CD4-positive, alpha-beta T cell (primary cell): Measurements from ENCODE around the gene HHIP. TPM values are rescaled to one million over a fixed set of nuclear protein-coding genes. Genes with fewer than 3 reads are reported as not detected.

Experiments used
- ATAC-seq: fragments of 200-7000 bp; cut with Tn5 transposase; one replicate; pipeline ENCODE4 v1.10.0; 2022; ENCODE audit warnings: mild to moderate bottlenecking; ENCODE audit not compliant: poor library complexity
- CTCF ChIA-PET: fragments of 350-600 bp; sonication (Branson Sonifier 250); formaldehyde crosslinking; loops from one replicate; lab custom pipeline; 2021; ENCODE audit warnings: antibody characterized with exemption, inconsistent platforms; lab: Charles Lee
- POLR2A ChIA-PET: fragments of 350-600 bp; sonication (Branson Sonifier 250); formaldehyde crosslinking; loops from one replicate; lab custom pipeline; 2021; ENCODE audit warnings: antibody characterized with exemption, inconsistent platforms; lab: Charles Lee
- DNase-seq, 14 experiments: peaks; one replicate each; pipeline ENCODE4 v3.0.0-alpha.2; 2013 to 2020; ENCODE audit warnings: mixed read lengths in 2 of 14
- H3K27ac ChIP-seq, 2 donors: one replicate each; pipeline versions ENCODE4 v1.5.1 to v1.7.0; 2013; ENCODE audit warnings: low read length in 2 of 2, low read depth in 1 of 2, mild to moderate bottlenecking in 1 of 2
- H3K27me3 ChIP-seq, 2 experiments: 1 replicate in 1 of 2; 2 replicates in 1 of 2; pipeline versions ENCODE4 v1.6.1 to v1.7.0; 2013; ENCODE audit warnings: low read length in 2 of 2, control low read depth in 1 of 2, mild to moderate bottlenecking in 1 of 2, moderate library complexity in 1 of 2; ENCODE audit not compliant: insufficient read depth in 2 of 2, control insufficient read depth in 1 of 2
- H3K36me3 ChIP-seq: one replicate; pipeline ENCODE4 v1.6.1; 2013; ENCODE audit warnings: low read length, control low read depth; ENCODE audit not compliant: insufficient read depth
- H3K4me1 ChIP-seq: one replicate; pipeline ENCODE4 v1.6.1; 2013; ENCODE audit warnings: low read length, control low read depth; ENCODE audit not compliant: insufficient read depth
- H3K4me3 ChIP-seq: one replicate; pipeline ENCODE4 v1.5.1; 2013; ENCODE audit warnings: mild to moderate bottlenecking, low read length, moderate library complexity
- H3K9me3 ChIP-seq, 2 experiments: 1 replicate in 1 of 2; 2 replicates in 1 of 2; pipeline versions ENCODE4 v1.6.1 to v1.7.0; 2013; ENCODE audit warnings: low read length in 2 of 2, mild to moderate bottlenecking in 2 of 2, control low read depth in 1 of 2, moderate library complexity in 1 of 2; ENCODE audit not compliant: control insufficient read depth in 1 of 2, insufficient read depth in 1 of 2
- H3K27ac Mint-ChIP-seq: one replicate; pipeline ENCODE4 v1.8.0; 2020; ENCODE audit warnings: mixed read lengths
- H3K27me3 Mint-ChIP-seq: one replicate; pipeline ENCODE4 v1.8.0; 2021; ENCODE audit warnings: mixed read lengths
- H3K36me3 Mint-ChIP-seq: one replicate; pipeline ENCODE4 v1.8.0; 2021; ENCODE audit warnings: low read depth, mixed read lengths
- H3K4me1 Mint-ChIP-seq: one replicate; pipeline ENCODE4 v1.8.0; 2021; ENCODE audit warnings: low read depth, mixed read lengths
- H3K4me3 Mint-ChIP-seq: one replicate; pipeline ENCODE4 v1.8.0; 2020; ENCODE audit warnings: mild to moderate bottlenecking, mixed read lengths
- H3K9me3 Mint-ChIP-seq: one replicate; pipeline ENCODE4 v1.8.0; 2020; ENCODE audit warnings: mixed read lengths
- intact Hi-C, 2 experiments: fragments of 100-400 bp; cut with DNase I in 1 of 2; cut with micrococcal nuclease in 1 of 2; formaldehyde crosslinking; loops; one replicate each; pipeline versions ENCODE4 v1.15.1 to v1.9.0; 2023 to 2025; cut with DNase I, micrococcal nuclease
- total RNA-seq, 174 experiments: library from RNA in 2 of 174; stranded (reverse) in 2 of 174; gene quantifications; one replicate each; pipeline ENCODE4 v1.2.3 and lab custom pipeline; 2021 to 2026
- TF ChIP-seq, protein P1 (sequence below): fragments of 200-600 bp; IDR thresholded peaks from one replicate; pipeline ENCODE4 v1.8.0; 2022; ENCODE audit warnings: antibody characterized with exemption, mild to moderate bottlenecking

HHIP gene
- total RNA-seq, 2 experiments from 2014 or later = not detected

DNA sequence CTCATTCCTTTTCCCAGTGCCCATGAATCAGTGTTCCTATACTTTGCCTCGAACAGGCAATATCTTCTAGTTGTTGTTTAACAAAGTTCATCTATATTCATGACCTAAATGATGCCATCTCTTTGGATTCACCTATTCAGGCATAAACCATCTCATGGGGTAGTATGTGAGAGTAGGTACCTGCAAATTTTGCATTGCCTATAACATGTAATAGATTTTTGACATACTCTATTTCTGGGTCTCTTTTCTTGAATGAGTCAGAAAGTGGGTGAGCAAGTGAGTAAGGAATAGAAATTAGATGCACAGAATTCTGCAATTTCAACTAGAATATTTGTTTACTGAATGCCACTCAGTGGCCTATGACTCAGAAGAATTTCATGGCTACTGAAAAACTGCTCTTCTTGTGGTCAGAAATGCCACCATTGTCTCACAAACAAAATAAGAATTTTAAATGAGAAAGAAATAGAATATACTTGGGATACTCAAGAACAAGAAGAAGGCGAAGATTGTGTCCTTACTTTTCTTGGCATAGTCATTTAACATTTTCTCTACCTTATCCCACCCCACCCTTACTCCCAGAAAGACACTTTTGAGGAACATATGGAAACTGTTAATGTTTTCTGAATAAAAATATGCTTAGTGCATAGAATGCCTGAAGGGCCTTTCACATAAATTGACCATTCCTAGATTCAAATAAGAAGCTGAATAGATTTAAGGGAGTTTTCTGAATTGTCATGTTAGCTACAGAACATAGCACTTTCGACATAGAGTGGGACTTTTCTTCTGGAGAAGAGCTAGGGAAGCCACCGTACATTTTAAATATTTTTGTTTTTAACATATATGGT, 86.8 kb downstream of the HHIP start:
- no peaks in the 10 kb centered on the region for H3K4me1 ChIP-seq
- H3K27ac Mint-ChIP-seq = no peak overlapping the region
- H3K27ac ChIP-seq = no peak overlapping the region
- POLR2A ChIA-PET = no interaction called here
- no peaks in the 10 kb centered on the region for H3K27me3 Mint-ChIP-seq
- DNase-seq (no peak), ATAC-seq (no peak)
- H3K36me3 Mint-ChIP-seq = no peaks in the 10 kb centered on the region
- H3K27me3 ChIP-seq = no peaks in the 10 kb centered on the region
- H3K4me3 Mint-ChIP-seq = no peak overlapping the region
- H3K9me3 Mint-ChIP-seq = no peaks in the 10 kb centered on the region
- H3K4me1 Mint-ChIP-seq = no peaks in the 10 kb centered on the region
- H3K36me3 ChIP-seq = no peaks in the 10 kb centered on the region
- H3K9me3 ChIP-seq = no peaks in the 10 kb centered on the region
- intact Hi-C loops = no loop called here
- no peak overlapping the region for H3K4me3 ChIP-seq
- CTCF ChIA-PET = no interaction called here
- TF ChIP-seq, protein P1, sequence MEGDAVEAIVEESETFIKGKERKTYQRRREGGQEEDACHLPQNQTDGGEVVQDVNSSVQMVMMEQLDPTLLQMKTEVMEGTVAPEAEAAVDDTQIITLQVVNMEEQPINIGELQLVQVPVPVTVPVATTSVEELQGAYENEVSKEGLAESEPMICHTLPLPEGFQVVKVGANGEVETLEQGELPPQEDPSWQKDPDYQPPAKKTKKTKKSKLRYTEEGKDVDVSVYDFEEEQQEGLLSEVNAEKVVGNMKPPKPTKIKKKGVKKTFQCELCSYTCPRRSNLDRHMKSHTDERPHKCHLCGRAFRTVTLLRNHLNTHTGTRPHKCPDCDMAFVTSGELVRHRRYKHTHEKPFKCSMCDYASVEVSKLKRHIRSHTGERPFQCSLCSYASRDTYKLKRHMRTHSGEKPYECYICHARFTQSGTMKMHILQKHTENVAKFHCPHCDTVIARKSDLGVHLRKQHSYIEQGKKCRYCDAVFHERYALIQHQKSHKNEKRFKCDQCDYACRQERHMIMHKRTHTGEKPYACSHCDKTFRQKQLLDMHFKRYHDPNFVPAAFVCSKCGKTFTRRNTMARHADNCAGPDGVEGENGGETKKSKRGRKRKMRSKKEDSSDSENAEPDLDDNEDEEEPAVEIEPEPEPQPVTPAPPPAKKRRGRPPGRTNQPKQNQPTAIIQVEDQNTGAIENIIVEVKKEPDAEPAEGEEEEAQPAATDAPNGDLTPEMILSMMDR = no peak

DNA sequence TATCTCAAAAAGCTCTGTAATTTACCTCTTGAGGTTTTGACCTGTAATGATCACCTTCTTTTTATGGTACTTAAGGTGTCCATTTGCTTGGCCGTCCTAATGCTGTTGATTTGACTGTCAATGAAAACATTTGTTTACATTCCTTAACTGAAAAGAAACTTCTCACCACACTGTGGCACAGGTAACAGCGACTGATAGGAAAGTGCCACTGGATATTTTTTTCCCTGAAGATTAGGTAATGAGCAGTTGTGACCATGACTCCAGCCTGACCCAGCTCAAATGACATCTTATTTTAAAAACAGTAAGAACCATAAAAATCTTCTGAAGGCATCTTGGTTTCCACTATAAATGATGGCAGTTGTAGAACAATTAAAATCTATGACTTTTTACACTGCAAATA, 87.6 kb downstream of the HHIP start:
- ChIA-PET POLR2A (no interaction called here), CTCF (no interaction called here)
- Histone ChIP-seq H3K4me3 (no peak overlapping the region), H3K36me3 (no peaks in the 10 kb centered on the region), H3K4me1 (no peaks in the 10 kb centered on the region), H3K27ac (no peak overlapping the region), H3K27me3 (no peaks in the 10 kb centered on the region), H3K9me3 (no peaks in the 10 kb centered on the region)
- H3K9me3 Mint-ChIP-seq = no peaks in the 10 kb centered on the region
- ATAC-seq (no peak), DNase-seq (no peak)
- TF ChIP-seq, protein P1 = no peak
- no peak overlapping the region for H3K4me3 Mint-ChIP-seq
- no peaks in the 10 kb centered on the region for H3K4me1 Mint-ChIP-seq
- intact Hi-C loops = no loop called here
- H3K27ac Mint-ChIP-seq = no peak overlapping the region
- H3K36me3 Mint-ChIP-seq = no peaks in the 10 kb centered on the region
- H3K27me3 Mint-ChIP-seq = no peaks in the 10 kb centered on the region

DNA sequence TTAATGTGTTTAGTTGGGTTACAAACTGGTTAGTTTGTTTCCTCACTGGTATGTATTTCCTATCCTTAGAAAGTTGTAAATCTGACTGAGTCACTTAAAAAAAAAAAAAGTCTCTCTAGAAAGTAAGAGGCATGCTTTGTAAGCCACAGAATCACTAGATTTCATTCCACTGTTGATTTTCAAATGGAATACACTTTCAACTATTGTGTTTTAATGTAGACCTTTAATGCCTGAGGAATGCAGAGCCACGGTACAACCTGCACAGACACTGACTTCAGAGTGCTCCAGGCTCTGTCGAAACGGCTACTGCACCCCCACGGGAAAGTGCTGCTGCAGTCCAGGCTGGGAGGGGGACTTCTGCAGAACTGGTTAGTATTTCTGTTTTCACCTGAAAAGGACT, 88.6 kb downstream of the HHIP start:
- Histone ChIP-seq H3K27ac (no peak overlapping the region), H3K4me3 (no peak overlapping the region), H3K27me3 (no peaks in the 10 kb centered on the region), H3K9me3 (no peaks in the 10 kb centered on the region), H3K4me1 (no peaks in the 10 kb centered on the region), H3K36me3 (no peaks in the 10 kb centered on the region)
- DNase-seq = no peak
- Mint-ChIP-seq H3K9me3 (no peaks in the 10 kb centered on the region), H3K36me3 (no peaks in the 10 kb centered on the region), H3K27ac (no peak overlapping the region), H3K27me3 (no peaks in the 10 kb centered on the region), H3K4me3 (no peak overlapping the region), H3K4me1 (no peaks in the 10 kb centered on the region)
- no peak for ATAC-seq
- TF ChIP-seq, protein P1 = no peak
- CTCF ChIA-PET = no interaction called here
- intact Hi-C loops = no loop called here
- POLR2A ChIA-PET = no interaction called here
